ENCODE results near the gene RAB36.

Gene RAB36

GRCh38 chr22:23099531-23099804 is 45.8 kb upstream of the RAB36 start:
- no peak for TF ChIP-seq CTCF (IDR thresholded peaks at IDR 0.05; ENCODE audit: low read depth, low read length)
- H3K36me3 ChIP-seq = no peaks in the 10 kb centered on the region; the same call in none of the 2 replicates
- DNase-seq = no peak
- H3K27me3 ChIP-seq = no peaks in the 10 kb centered on the region
- no peaks in the 10 kb centered on the region for H3K4me1 ChIP-seq
- no peaks in the 10 kb centered on the region for H3K9me3 ChIP-seq
- H3K4me3 ChIP-seq (ENCODE audit: low read depth, low read length) = no peak overlapping the region

- Histone ChIP-seq H3K4me1 (no peaks in the 10 kb centered on the region), H3K4me3 (ENCODE audit: low read depth, low read length) (no peak overlapping the region), H3K9me3 (no peaks in the 10 kb centered on the region), H3K36me3 (no peaks in the 10 kb centered on the region; the same call in none of the 2 replicates), H3K27me3 (no peaks in the 10 kb centered on the region)
- no peak for TF ChIP-seq CTCF (IDR thresholded peaks at IDR 0.05; ENCODE audit: low read depth, low read length)
- DNase-seq = no peak
Measured at GRCh38 chr22:23100124-23100801, 45.0 kb upstream of the RAB36 start.

- Histone ChIP-seq H3K4me1 (no peaks in the 10 kb centered on the region), H3K36me3 (no peaks in the 10 kb centered on the region; the same call in none of the 2 replicates), H3K27me3 (no peaks in the 10 kb centered on the region), H3K9me3 (no peaks in the 10 kb centered on the region), H3K4me3 (ENCODE audit: low read depth, low read length) (no peak overlapping the region)
- no peak for TF ChIP-seq CTCF (IDR thresholded peaks at IDR 0.05; ENCODE audit: low read depth, low read length)
- DNase-seq = no peak
Measured at GRCh38 chr22:23101524-23101923, 43.8 kb upstream of the RAB36 start.

- Histone ChIP-seq H3K27me3 (no peaks in the 10 kb centered on the region), H3K4me3 (ENCODE audit: low read depth, low read length) (no peak overlapping the region), H3K4me1 (no peaks in the 10 kb centered on the region), H3K36me3 (no peaks in the 10 kb centered on the region; the same call in none of the 2 replicates), H3K9me3 (no peaks in the 10 kb centered on the region)
- DNase-seq = no peak
- no peak for TF ChIP-seq CTCF (IDR thresholded peaks at IDR 0.05; ENCODE audit: low read depth, low read length)
Measured at GRCh38 chr22:23102002-23102655, 43.1 kb upstream of the RAB36 start.

GRCh38 chr22:23102776-23103175 is 42.5 kb upstream of the RAB36 start:
- no peak for DNase-seq
- no peak overlapping the region for H3K4me3 ChIP-seq (ENCODE audit: low read depth, low read length)
- no peaks in the 10 kb centered on the region for H3K9me3 ChIP-seq
- no peaks in the 10 kb centered on the region for H3K4me1 ChIP-seq
- H3K36me3 ChIP-seq = no peaks in the 10 kb centered on the region; the same call in none of the 2 replicates
- TF ChIP-seq CTCF (IDR thresholded peaks at IDR 0.05; ENCODE audit: low read depth, low read length) = no peak
- H3K27me3 ChIP-seq = no peaks in the 10 kb centered on the region
